BE2C (cell line): ENCODE data around the gene EMILIN1.
"Not testable (repeated sequence)": the region's sequence is repeated elsewhere in the genome, so short reads cannot be mapped to it uniquely, and the experiment has no call there.

Experiments
- DNase-seq: peaks from one replicate; pipeline ENCODE4 v3.0.0-alpha.2; 2020
- H3K27me3 ChIP-seq: fragments of 250-450 bp; sonication (Bioruptor Pico); 2 replicates; pipeline ENCODE4 v1.5.1; 2020; ENCODE audit warnings: mild to moderate bottlenecking
- H3K36me3 ChIP-seq: fragments of 250-450 bp; sonication (Bioruptor Pico); 2 replicates; pipeline ENCODE4 v1.5.1; 2020; ENCODE audit warnings: mild to moderate bottlenecking
- H3K4me1 ChIP-seq: fragments of 250-450 bp; sonication (Bioruptor Pico); 2 replicates; pipeline ENCODE4 v1.5.1; 2020
- H3K4me3 ChIP-seq: 2 replicates; pipeline ENCODE4 v1.5.1; 2011; ENCODE audit warnings: low read depth, low read length
- H3K9me3 ChIP-seq: fragments of 250-450 bp; sonication (Bioruptor Pico); 2 replicates; pipeline ENCODE4 v1.5.1; 2020
- TF ChIP-seq, protein P1 (sequence below): IDR thresholded peaks from 2 replicates; pipeline ENCODE4 v1.5.1; 2012; ENCODE audit warnings: mild to moderate bottlenecking, low read depth, low read length

The EMILIN1 gene

DNA sequence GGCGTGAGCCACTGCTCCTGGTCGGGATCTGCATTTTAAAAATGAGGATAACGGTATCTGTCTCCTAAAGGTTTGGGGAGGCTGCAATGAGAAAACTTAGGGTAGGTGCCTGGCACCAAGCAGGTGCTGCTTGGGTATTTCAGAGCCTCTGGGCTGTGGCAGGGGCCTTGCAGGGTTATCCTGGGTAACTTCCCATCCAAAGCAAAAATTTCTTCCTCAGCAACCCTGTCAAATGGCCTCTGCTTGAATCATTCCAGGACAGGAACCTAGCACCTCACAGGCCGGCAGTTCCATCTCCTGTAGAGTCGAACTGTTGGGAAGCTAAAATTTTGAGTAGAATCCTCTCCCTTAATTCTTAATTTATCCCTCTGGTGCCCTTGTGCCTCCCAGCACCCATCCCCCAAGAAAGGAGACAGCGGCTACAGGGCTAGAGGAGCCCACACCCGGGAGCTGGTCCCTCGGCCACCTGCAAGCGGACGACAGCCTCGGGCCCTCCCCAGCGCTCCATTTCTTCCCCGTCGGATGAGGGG is 39.6 kb downstream of the EMILIN1 start:
- H3K9me3 ChIP-seq = no peaks in the 10 kb centered on the region
- TF ChIP-seq, protein P1, sequence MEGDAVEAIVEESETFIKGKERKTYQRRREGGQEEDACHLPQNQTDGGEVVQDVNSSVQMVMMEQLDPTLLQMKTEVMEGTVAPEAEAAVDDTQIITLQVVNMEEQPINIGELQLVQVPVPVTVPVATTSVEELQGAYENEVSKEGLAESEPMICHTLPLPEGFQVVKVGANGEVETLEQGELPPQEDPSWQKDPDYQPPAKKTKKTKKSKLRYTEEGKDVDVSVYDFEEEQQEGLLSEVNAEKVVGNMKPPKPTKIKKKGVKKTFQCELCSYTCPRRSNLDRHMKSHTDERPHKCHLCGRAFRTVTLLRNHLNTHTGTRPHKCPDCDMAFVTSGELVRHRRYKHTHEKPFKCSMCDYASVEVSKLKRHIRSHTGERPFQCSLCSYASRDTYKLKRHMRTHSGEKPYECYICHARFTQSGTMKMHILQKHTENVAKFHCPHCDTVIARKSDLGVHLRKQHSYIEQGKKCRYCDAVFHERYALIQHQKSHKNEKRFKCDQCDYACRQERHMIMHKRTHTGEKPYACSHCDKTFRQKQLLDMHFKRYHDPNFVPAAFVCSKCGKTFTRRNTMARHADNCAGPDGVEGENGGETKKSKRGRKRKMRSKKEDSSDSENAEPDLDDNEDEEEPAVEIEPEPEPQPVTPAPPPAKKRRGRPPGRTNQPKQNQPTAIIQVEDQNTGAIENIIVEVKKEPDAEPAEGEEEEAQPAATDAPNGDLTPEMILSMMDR = no peak
- no peaks in the 10 kb centered on the region for H3K36me3 ChIP-seq
- peak overlapping the region; percentile 90 for H3K4me3 ChIP-seq
- H3K27me3 ChIP-seq = no peaks in the 10 kb centered on the region
- H3K4me1 ChIP-seq = no peaks in the 10 kb centered on the region
- DNase-seq = no peak

DNA sequence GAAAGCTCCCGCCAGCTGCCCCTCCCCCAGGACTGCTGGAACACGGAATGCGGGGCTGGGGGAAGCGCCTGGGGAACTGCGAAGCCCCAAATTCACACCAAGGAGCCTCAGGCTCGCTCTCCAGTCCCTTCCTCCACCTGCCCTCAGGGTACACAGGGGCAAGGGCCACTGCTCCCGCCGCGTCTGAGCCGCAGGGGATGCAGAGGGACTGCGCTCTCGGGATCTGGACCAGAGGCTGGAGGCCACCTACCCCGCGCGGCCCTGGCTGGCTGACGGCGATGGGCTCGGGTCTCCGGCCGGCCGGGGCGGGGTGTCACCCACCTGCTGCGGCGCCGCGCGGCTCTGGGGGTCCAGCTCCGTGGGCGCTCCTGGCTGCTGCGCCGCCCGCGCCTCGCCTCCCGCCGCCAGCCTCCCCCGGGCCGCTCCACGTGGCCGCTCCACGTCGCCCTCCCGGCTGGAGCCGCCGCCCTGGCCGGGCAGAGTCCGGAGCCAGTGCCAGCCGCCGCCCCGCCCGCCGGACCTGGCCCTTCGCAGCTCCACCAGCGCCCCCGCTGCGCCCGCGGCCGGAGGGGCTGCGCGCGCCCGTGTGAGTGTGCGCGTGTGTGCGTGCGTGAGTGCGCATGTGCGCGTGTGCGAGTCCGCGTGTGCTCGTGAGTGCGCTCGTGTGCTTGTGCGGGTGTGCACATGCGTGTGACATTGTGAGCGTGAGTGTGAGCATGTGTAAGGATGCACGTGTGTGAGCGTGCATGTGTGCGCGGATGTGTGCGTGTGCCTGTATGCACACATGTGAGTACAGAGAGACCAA is 40.3 kb downstream of the EMILIN1 start, which contains the start of gene CGREF1:
TSS of gene CGREF1 (minus strand) at position 604 of the 805 bp plus-strand sequence. CDS start 14,762 bp downstream, outside the sequence.
- H3K9me3 ChIP-seq = no peaks in the 10 kb centered on the region
- no peaks in the 10 kb centered on the region for H3K27me3 ChIP-seq
- peak; percentile 47 for DNase-seq
- TF ChIP-seq, protein P1 = no peak
- H3K36me3 ChIP-seq = no peaks in the 10 kb centered on the region
- H3K4me1 ChIP-seq = no peaks in the 10 kb centered on the region
- peak within 1 kb of the TSS; percentile 90 for H3K4me3 ChIP-seq

DNA sequence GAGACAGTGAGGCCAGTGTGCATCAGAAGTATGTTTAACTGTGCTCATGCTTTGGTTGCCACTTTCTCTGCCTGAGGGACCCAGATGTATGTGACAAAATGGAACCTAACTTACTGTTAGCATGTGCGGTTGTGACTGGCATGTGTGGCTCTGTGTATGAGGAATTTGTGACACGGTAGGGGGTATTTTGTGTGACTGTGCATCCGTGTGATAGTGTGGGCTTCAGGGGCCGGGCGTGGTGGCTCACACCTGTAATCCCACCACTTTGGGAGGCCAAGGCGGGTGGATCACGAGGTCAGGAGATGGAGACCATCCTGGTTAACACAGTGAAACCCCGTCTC is 40.9 kb downstream of the EMILIN1 start:
- not testable (repeated sequence) for H3K36me3 ChIP-seq, DNase-seq, H3K9me3 ChIP-seq, H3K27me3 ChIP-seq, H3K4me1 ChIP-seq
- H3K4me3 ChIP-seq = peak overlapping the region; percentile 90

DNA sequence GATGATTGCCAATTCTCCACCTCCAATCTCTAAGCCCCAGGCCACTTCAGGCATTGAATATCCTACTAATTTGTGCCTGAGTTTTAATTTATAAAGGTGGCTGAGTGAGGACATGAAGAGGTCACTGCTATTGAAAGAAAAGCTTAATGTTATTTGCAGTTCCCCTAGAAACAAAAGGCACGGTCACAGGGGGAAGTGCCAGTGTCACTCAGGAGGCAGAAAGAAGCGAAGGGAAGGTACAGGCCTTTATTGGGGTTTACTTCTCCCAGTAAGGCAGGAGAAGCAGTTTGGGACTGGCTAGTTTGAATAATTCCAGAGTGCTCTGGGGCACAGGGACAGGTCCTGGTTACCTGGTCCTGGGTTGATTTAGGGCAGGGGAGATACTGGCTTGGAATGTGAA is 43.5 kb downstream of the EMILIN1 start:
- H3K27me3 ChIP-seq = no peaks in the 10 kb centered on the region
- TF ChIP-seq, protein P1 = no peak

DNA sequence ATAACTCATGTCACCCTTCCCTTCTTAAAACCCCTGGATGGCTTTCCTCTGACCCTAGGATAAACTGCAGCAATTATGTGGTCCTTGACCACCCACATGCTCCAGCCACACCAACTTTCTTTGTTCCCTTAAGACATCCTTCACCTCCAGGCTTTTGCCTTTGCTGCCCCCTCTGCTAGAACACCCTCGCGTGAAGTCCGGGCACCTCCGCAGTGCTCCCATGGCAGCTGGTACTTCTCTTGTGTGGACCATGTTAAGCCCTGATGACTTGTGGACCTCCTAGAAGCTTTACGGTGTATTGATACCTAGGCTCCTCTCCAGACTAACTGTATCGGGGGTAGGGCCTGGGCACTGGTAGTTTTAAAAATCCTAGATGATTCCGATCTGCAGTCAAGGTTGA is 44.4 kb downstream of the EMILIN1 start:
- no peaks in the 10 kb centered on the region; the same call in 1 of the 2 replicates for H3K4me1 ChIP-seq
- no peaks in the 10 kb centered on the region for H3K27me3 ChIP-seq
- H3K4me3 ChIP-seq = peak overlapping the region; percentile 65; the same call in 1 of the 2 replicates
- H3K36me3 ChIP-seq = no peaks in the 10 kb centered on the region
- H3K9me3 ChIP-seq = no peaks in the 10 kb centered on the region
- no peak for DNase-seq
- TF ChIP-seq, protein P1 = no peak

More for the DNA sequence above, 43.5 kb downstream of the EMILIN1 start:
- Histone ChIP-seq H3K4me3 (no peak overlapping the region), H3K36me3 (no peaks in the 10 kb centered on the region), H3K4me1 (no peaks in the 10 kb centered on the region; the same call in 1 of the 2 replicates), H3K9me3 (no peaks in the 10 kb centered on the region)
- no peak for DNase-seq

DNA sequence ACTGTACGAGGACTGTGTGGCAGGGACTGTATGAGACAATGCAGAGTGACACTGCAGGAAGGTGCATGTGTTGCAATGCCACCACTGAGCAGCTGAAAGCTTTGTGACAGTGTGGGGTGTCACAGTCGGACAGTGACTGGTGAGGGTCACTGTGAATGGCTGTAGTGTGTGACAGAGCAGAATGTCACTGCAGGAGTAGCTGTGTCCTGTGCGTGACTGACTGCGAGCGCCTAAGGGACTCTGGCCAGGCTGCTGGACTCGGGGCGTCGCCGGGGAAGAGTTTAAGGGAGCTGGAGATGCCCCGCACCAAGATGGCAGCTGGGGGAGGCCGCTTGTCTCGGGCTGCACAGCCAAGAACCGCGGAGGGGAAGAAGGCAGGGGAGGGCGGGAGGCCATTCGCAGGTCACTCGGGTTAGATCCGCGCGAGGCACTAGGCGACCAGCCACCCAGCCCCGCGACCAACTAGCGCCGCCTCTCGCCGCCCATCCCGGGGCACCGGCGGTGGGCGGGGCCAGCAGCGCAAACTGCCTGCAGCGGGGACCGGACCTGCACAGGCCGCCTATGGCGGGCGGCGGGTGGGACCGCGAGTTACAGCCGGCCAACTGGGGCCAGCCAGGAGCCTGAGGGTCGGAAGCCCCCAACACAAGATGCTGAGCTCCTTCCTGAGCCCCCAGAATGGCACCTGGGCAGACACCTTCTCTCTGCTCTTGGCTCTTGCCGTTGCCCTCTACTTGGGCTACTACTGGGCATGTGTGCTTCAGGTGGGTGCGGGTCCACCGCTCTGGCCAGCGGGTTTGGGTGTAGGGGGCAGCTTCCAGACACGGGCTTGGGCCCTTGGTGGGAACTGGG is 45.1 kb downstream of the EMILIN1 start, which contains the start of gene ABHD1:
TSS of gene ABHD1 (plus strand) at position 514 of the 849 bp plus-strand sequence. CDS start at position 648, 134 bp downstream.
- no peaks in the 10 kb centered on the region for H3K9me3 ChIP-seq
- peak within 1 kb of the TSS; percentile 65 for H3K4me3 ChIP-seq
- TF ChIP-seq, protein P1 = no peak
- H3K36me3 ChIP-seq = no peaks in the 10 kb centered on the region
- no peaks in the 10 kb centered on the region for H3K27me3 ChIP-seq
- peak; percentile 77 for DNase-seq
- H3K4me1 ChIP-seq = no peaks in the 10 kb centered on the region; the same call in 1 of the 2 replicates
